ENCODE data around the gene PRKACA.
"Not testable (repeated sequence)": the region's sequence is repeated elsewhere in the genome, so short reads cannot be mapped to it uniquely, and the experiment has no call there.

PRKACA gene

GRCh38 chr19:14146789-14147216 is 29.2 kb upstream of the PRKACA start:
- H3K27ac ChIP-seq: no peak overlapping the region
- no peak for TF ChIP-seq ZFX (IDR thresholded peaks at IDR 0.05)
- TF ChIP-seq, protein P1, sequence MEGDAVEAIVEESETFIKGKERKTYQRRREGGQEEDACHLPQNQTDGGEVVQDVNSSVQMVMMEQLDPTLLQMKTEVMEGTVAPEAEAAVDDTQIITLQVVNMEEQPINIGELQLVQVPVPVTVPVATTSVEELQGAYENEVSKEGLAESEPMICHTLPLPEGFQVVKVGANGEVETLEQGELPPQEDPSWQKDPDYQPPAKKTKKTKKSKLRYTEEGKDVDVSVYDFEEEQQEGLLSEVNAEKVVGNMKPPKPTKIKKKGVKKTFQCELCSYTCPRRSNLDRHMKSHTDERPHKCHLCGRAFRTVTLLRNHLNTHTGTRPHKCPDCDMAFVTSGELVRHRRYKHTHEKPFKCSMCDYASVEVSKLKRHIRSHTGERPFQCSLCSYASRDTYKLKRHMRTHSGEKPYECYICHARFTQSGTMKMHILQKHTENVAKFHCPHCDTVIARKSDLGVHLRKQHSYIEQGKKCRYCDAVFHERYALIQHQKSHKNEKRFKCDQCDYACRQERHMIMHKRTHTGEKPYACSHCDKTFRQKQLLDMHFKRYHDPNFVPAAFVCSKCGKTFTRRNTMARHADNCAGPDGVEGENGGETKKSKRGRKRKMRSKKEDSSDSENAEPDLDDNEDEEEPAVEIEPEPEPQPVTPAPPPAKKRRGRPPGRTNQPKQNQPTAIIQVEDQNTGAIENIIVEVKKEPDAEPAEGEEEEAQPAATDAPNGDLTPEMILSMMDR (conservative IDR thresholded peaks at IDR 0.05): no peak

DNA sequence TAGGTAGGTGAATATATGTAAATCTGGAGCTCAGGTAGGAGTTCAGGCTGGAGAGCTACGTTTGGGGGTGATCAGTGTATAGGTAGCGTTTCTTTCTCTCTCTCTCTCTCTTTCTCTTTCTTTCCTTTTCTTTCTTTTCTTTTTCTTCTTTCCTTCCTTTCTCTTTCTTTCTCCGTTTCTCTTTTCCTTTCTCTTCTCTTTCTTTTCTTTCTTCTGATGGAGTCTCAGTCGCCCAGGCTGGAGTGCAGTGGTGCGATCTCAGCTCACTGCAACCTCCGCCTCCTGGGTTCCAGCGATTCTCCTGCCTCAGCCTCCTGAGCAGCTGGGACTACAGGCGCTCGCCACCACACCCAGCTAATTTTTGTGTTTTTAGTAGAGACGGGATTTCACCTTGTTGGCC is 28.6 kb upstream of the PRKACA start:
- not testable (repeated sequence) for H3K27ac ChIP-seq

DNA sequence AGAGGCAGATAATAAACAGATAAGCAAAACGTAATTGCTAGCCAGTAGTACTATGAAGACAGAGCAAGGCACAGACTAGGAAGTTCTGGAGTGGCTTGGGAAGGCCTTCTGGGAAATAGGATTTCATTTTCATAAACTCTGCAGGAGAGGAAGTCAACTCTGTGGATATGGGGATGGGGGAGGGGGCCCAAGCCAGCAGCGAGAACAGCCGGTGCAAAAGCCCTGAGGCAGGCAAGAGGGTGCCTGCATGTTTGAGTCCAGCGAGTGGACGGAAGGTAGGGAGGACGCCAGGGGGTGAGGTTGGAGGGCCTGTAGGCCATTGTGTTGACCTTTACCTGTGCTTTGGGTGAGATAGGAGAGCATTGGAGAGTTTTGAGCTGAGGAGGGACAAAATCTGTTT is 27.8 kb upstream of the PRKACA start:
- TF ChIP-seq, protein P1 (conservative IDR thresholded peaks at IDR 0.05): no peak
- TF ChIP-seq ZFX (IDR thresholded peaks at IDR 0.05): no peak

DNA sequence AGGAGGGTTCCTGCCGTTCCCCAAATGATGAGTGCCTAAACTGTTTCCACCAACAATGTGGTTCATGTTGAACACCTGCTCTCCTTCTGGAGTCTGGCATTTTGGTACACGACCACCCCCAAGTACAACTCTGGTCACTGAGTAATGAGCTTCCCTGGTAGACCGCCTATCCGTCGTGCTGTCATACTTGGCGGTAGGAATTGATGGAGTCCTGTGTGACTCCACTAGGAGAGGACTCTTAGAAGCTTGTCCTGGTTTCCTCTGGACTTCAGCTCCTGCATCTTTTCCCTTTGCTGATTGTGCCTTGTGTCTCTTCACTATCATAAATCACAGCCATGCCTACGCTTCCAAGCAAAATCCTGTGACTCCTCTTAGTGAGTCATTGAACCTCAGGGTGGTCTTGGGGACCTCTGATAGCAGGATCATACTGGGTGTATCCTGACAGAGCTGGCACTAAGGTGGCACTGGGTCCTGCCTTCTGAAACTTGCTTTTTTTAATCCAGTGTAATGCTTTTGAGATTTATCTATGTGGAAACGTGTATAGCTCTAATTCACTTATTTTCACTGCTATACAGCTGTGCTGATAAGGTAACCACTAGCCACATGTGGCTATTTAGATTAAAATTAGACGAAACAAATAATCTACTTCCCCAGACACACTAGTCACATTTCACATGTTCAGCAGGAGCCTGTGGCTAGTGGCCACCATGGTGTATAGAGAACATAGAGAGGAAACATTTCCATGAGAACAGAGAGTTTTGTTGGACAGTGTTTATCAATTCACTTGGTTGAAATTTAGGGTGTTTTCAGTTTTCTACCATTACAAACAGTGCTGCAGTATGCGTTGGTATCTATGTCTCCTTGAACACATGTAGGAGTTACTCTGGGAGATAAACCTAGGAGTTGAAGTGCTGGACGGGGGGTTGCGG is 25.0 kb upstream of the PRKACA start:
- TF ChIP-seq ZFX (IDR thresholded peaks at IDR 0.05): no peak
- TF ChIP-seq, protein P1 (conservative IDR thresholded peaks at IDR 0.05): no peak
- no peak overlapping the region for H3K27ac ChIP-seq

More for the DNA sequence above, 27.8 kb upstream of the PRKACA start:
- no peak overlapping the region for H3K27ac ChIP-seq

- TF ChIP-seq, protein P1 (conservative IDR thresholded peaks at IDR 0.05): no peak
- H3K27ac ChIP-seq: no peak overlapping the region
These were observed 23.5 kb upstream of the PRKACA start for GRCh38 chr19:14141041-14141440.

DNA sequence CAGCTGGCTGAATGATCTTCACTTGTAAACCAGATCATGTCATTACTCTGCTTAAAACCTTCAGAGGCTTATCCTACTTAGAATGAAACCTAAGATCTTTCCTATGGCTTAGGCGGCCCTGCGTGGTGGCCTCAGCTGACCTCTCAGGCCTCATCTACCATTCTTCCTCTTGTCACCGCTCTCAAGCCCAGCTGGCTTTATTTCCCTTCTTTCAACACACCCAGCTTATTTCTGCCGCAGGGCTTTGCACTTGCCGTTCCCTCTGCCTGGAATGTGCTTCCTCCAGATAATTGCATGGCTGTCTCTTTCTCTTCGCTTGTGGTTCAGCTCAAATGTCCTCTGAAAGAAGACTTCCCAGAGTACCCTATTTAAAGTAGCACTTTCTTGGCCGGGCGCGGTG is 22.4 kb upstream of the PRKACA start:
- TF ChIP-seq, protein P1 (conservative IDR thresholded peaks at IDR 0.05): no peak
- TF ChIP-seq ZFX (IDR thresholded peaks at IDR 0.05): no peak
- H3K27ac ChIP-seq: no peak overlapping the region

DNA sequence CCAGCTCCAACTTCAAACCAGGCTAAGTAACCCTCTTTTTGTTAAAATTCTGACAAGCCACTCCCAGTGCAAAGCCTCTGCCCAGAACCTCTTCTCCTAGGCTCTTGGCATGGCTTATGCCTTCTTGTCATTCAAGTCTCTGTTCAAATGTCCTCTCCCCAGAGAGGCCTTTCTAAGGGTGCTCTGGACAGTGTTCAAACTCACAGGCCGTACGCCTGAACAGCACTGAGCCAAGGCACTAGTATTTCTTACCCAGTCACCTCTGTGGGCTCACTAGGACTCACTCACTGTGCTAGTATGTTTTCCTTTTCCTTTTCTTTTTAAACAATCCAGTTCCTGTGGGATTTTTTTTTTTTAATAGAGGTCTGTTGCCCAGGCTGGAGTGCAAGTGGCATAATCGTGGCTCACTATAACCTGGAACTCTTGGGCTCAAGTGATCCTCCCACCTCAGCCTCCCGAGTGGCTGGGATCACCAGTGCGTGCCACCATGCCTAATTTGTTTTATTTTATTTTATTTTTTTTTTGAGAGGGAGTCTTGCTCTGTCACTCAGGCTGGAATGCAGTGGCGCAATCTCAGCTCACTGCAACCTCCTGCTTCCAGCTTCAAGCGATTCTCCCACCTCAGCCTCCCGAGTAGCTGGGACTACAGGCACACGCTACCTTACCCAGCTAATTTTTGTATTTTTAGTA is 21.2 kb upstream of the PRKACA start:
- no peak overlapping the region for H3K27ac ChIP-seq
- TF ChIP-seq, protein P1 (conservative IDR thresholded peaks at IDR 0.05): no peak
- no peak for TF ChIP-seq ZFX (IDR thresholded peaks at IDR 0.05)

All from C4-2B (cell line).